HUES64 (cell line): ENCODE measurements around the gene COL4A4.

Source experiments
- H3K27ac ChIP-seq: 2 replicates; pipeline ENCODE4 v1.7.0; 2013; ENCODE audit warnings: low read depth, low read length, inconsistent platforms
- H3K27me3 ChIP-seq: 2 replicates; pipeline ENCODE4 v1.6.1; 2013; ENCODE audit warnings: mild to moderate bottlenecking, low read length; ENCODE audit not compliant: insufficient read depth
- H3K36me3 ChIP-seq: 2 replicates; pipeline ENCODE4 v1.6.1; 2013; ENCODE audit warnings: mild to moderate bottlenecking, low read length; ENCODE audit not compliant: insufficient read depth
- H3K4me1 ChIP-seq: 2 replicates; pipeline ENCODE4 v1.6.1; 2013; ENCODE audit warnings: mild to moderate bottlenecking, low read length, moderate library complexity; ENCODE audit not compliant: insufficient read depth
- H3K4me3 ChIP-seq: 2 replicates; pipeline ENCODE4 v1.5.1; 2013; ENCODE audit warnings: mild to moderate bottlenecking, low read length, moderate library complexity
- H3K9ac ChIP-seq: 2 replicates; pipeline ENCODE4 v1.6.1; 2013; ENCODE audit warnings: mild to moderate bottlenecking, low read depth, low read length
- H3K9me3 ChIP-seq: 2 replicates; pipeline ENCODE4 v1.6.1; 2013; ENCODE audit warnings: low read depth, low read length; ENCODE audit not compliant: insufficient read depth
- WGBS: fragments of 150-250, 120-280 bp; methylation state at CpG from one replicate; pipeline ENCODE4 v1.1.7; 2013; ENCODE audit warnings: missing lambda C conversion rate; 5-methylcytosine and 5-hydroxymethylcytosine counted together

The COL4A4 gene

DNA sequence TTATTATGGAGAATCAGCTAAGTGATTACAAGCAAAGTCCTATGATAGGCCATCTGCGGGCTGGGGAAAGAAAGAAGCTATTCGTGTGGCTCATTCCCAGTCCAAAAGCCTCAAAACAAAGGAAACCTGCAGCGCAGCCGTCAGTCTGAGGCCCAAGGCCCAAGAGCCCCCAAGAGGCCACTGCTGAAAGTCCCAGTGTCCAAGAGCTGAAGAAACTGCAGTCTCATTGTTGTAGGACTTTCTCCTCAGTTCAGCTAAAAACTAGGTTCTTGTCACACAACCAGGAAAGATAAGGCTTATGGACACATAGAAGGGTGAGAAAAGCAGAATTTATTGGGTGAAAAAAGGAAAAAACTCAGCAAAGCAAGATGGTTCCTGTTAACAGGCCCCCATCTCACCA, 185.0 kb downstream of the COL4A4 start:
- Histone ChIP-seq H3K9me3 (no peaks in the 10 kb centered on the region), H3K4me1 (peaks cover 10% of the 10 kb centered on the region), H3K36me3 (no peaks in the 10 kb centered on the region), H3K4me3 (no peak overlapping the region), H3K27me3 (no peaks in the 10 kb centered on the region), H3K9ac (no peak overlapping the region), H3K27ac (no peak overlapping the region)
- WGBS = 92% methylated on average over 4 of the region's 4 CpGs

DNA sequence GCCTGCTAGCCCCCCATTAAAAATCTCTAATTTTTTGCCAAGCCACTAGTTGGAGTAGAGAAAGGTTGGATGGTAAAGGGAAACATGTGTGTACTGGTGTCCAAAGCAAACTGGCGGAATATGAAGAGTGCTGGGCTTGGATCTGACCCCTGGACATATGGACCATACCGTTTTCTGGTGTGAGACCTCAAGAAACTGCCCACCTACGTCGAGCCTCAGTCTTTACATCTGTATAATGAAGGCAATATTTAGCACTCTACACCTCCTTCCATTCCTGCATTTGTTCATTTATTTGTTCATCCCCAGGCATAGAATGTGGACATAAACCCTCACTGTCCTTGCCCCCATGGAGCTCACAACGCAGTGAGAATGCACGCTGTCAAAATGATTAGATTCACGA, 185.7 kb downstream of the COL4A4 start:
- no peak overlapping the region for H3K9ac ChIP-seq
- WGBS = 97% methylated on average over 7 of the region's 7 CpGs
- no peaks in the 10 kb centered on the region for H3K36me3 ChIP-seq
- H3K27ac ChIP-seq = no peak overlapping the region
- H3K4me1 ChIP-seq = peaks cover 10% of the 10 kb centered on the region
- no peak overlapping the region for H3K4me3 ChIP-seq
- no peaks in the 10 kb centered on the region for H3K27me3 ChIP-seq
- H3K9me3 ChIP-seq = no peaks in the 10 kb centered on the region

DNA sequence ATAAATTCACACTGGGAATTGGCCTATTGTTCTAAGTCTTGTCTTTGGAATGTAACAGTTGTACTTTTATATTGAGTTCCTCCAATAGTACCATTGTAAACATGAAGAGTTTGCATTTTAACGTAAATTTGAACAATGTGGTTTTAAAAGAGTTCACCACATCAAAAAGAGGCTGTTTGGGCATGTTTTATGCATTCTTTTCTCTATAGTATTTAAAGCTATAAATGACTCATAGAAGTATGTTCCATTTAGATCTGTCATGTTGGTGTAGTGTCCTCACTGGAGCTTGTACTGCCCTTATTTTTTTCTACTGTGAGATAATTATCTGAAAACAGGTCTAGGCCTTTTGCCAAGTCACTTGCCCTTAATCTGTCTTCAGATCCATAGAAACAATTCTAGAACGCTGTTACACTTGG, 186.2 kb downstream of the COL4A4 start:
- H3K4me1 ChIP-seq = peaks cover 10% of the 10 kb centered on the region
- no peak overlapping the region for H3K27ac ChIP-seq
- H3K9ac ChIP-seq = no peak overlapping the region
- no peak overlapping the region for H3K4me3 ChIP-seq
- H3K27me3 ChIP-seq = no peaks in the 10 kb centered on the region
- WGBS = 94% methylated on average over 2 of the region's 2 CpGs
- H3K36me3 ChIP-seq = no peaks in the 10 kb centered on the region
- no peaks in the 10 kb centered on the region for H3K9me3 ChIP-seq

- Histone ChIP-seq H3K9me3 (no peaks in the 10 kb centered on the region), H3K4me1 (peaks cover 8% of the 10 kb centered on the region), H3K9ac (no peak overlapping the region), H3K27me3 (no peaks in the 10 kb centered on the region), H3K27ac (no peak overlapping the region), H3K36me3 (no peaks in the 10 kb centered on the region), H3K4me3 (no peak overlapping the region)
- WGBS = 94% methylated on average over 9 of the region's 10 CpGs
These were observed 190.2 kb downstream of the COL4A4 start for GRCh38 chr2:226973816-226974215.

- Histone ChIP-seq H3K9me3 (no peaks in the 10 kb centered on the region), H3K27me3 (no peaks in the 10 kb centered on the region), H3K4me1 (no peaks in the 10 kb centered on the region; the same call in 1 of the 2 replicates), H3K9ac (no peak overlapping the region), H3K27ac (no peak overlapping the region), H3K36me3 (no peaks in the 10 kb centered on the region), H3K4me3 (no peak overlapping the region)
- 92% methylated on average over 3 of the region's 4 CpGs for WGBS
These were observed 192.2 kb downstream of the COL4A4 start for GRCh38 chr2:226971770-226972169.

- no peak overlapping the region for H3K4me3 ChIP-seq
- no peaks in the 10 kb centered on the region for H3K36me3 ChIP-seq
- 95% methylated on average over 6 of the region's 6 CpGs for WGBS
- H3K27me3 ChIP-seq = no peaks in the 10 kb centered on the region
- no peak overlapping the region for H3K27ac ChIP-seq
- H3K4me1 ChIP-seq = no peaks in the 10 kb centered on the region
- no peak overlapping the region for H3K9ac ChIP-seq
- H3K9me3 ChIP-seq = no peaks in the 10 kb centered on the region
These were observed 192.9 kb downstream of the COL4A4 start for GRCh38 chr2:226971084-226971483.

GRCh38 chr2:226970362-226970761, 193.6 kb downstream of the COL4A4 start:
- no peak overlapping the region for H3K9ac ChIP-seq
- no peaks in the 10 kb centered on the region for H3K27me3 ChIP-seq
- no peaks in the 10 kb centered on the region for H3K4me1 ChIP-seq
- H3K9me3 ChIP-seq = no peaks in the 10 kb centered on the region
- WGBS = 87% methylated on average over 3 of the region's 3 CpGs
- H3K4me3 ChIP-seq = no peak overlapping the region
- H3K36me3 ChIP-seq = no peaks in the 10 kb centered on the region
- H3K27ac ChIP-seq = no peak overlapping the region

GRCh38 chr2:226969417-226970080, 194.5 kb downstream of the COL4A4 start:
- Histone ChIP-seq H3K9me3 (no peaks in the 10 kb centered on the region), H3K27me3 (no peaks in the 10 kb centered on the region), H3K27ac (no peak overlapping the region), H3K4me1 (no peaks in the 10 kb centered on the region), H3K4me3 (no peak overlapping the region), H3K9ac (no peak overlapping the region), H3K36me3 (no peaks in the 10 kb centered on the region)
- WGBS = 100% methylated on average over 3 of the region's 6 CpGs

DNA sequence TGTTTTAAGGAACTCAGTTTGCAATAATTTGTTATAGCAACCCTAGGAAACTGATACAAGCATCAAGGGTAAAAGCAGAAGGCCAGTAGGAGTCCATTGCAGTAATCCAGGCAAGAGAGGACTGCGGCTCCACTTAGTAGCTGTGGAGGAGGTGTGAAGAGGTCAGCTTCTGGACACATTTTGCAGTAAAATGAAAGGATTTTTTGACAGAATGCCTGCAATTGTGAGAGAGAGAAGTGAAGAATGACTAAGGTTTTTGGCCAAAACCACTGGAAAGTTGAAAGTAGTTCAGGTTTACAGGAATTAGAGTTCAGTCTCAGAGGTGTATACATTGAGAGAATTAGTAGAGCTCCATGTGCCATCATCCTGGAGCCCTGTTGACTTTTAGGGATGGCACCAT, 198.6 kb downstream of the COL4A4 start:
- Histone ChIP-seq H3K4me1 (peaks cover 14% of the 10 kb centered on the region; the same call in 1 of the 2 replicates), H3K9ac (no peak overlapping the region), H3K27ac (no peak overlapping the region), H3K36me3 (no peaks in the 10 kb centered on the region), H3K9me3 (no peaks in the 10 kb centered on the region), H3K4me3 (no peak overlapping the region), H3K27me3 (no peaks in the 10 kb centered on the region)
- 96% methylated on average over 1 of the region's 1 CpG for WGBS

- no peaks in the 10 kb centered on the region for H3K27me3 ChIP-seq
- WGBS = 55% methylated on average over 1 of the region's 1 CpG
These were observed 200.5 kb downstream of the COL4A4 start for GRCh38 chr2:226963528-226963927.

DNA sequence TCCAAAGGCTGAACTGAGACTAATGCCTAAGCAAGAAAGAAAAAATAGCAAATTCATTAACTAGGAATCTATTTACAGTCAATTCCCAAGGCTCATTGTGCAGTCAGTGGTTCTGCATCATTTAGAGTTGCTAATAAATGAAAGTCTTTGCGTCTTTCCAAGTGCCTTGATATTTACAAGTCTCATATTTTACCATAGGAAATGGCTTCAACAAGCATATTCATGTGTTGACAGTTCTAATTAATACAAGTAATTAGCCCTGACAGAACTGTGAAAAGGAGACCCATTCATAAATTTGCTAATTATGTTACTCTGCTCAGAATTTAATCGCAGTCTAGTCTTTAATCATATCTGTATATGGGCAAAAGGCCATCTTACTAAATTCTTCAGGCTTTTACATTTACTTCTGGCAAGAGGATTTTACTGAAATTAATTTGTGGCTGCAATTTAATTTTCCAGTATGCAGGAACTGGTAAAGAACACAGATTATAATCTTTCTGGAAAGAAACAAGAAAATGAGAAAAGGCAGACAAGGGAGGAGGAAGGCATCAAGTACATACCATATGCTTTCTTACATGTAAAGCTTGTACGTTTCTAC, 201.7 kb downstream of the COL4A4 start:
- Histone ChIP-seq H3K4me3 (no peak overlapping the region), H3K27ac (no peak overlapping the region), H3K36me3 (no peaks in the 10 kb centered on the region), H3K9me3 (peaks cover 12% of the 10 kb centered on the region; the same call in 1 of the 2 replicates), H3K9ac (no peak overlapping the region), H3K4me1 (peaks cover 14% of the 10 kb centered on the region; the same call in 1 of the 2 replicates), H3K27me3 (no peaks in the 10 kb centered on the region)
- WGBS = 83% methylated on average over 1 of the region's 3 CpGs

More at GRCh38 chr2:226963528-226963927, 200.5 kb downstream of the COL4A4 start:
- peaks cover 14% of the 10 kb centered on the region; the same call in 1 of the 2 replicates for H3K4me1 ChIP-seq
- no peak overlapping the region; the same call in 1 of the 2 replicates for H3K27ac ChIP-seq
- H3K36me3 ChIP-seq = no peaks in the 10 kb centered on the region
- peaks cover 7% of the 10 kb centered on the region; the same call in 1 of the 2 replicates for H3K9me3 ChIP-seq
- H3K9ac ChIP-seq = no peak overlapping the region
- H3K4me3 ChIP-seq = no peak overlapping the region
